ENCODE results near the gene UCP1.

GRCh38 chr4:140569307-140569638 lies 512 bp upstream of the UCP1 start:
- TF ChIP-seq EP300 (IDR thresholded peaks at IDR 0.05; ENCODE audit: low read depth) = no peak
- no peak for TF ChIP-seq CTCF (IDR thresholded peaks at IDR 0.05)
- no peak for TF ChIP-seq POLR2AphosphoS5 (IDR thresholded peaks at IDR 0.05)
- no peak for TF ChIP-seq POLR2A (IDR thresholded peaks at IDR 0.05)

Data from transverse colon (tissue), 4 donors.